HCT116 (cell line): Measurements from ENCODE around the gene TSC22D1. TPM values are rescaled to one million over a fixed set of nuclear protein-coding genes. Genes with fewer than 3 reads are reported as not detected.

Experiments used
- ATAC-seq: fragments of 200-7000 bp; cut with Tn5 transposase; 2 replicates; pipeline ENCODE4 v1.9.1; 2020; ENCODE audit warnings: mild to moderate bottlenecking, moderate library complexity
- BruUV-seq: library from RNA; stranded (reverse); fragments of 400-500 nt; replicated peaks from 2 replicates; lab custom pipeline; 2021; lab: Mats Ljungman, UMichigan
- CTCF ChIA-PET: fragments of 300-600 bp; sonication (Branson Sonifier 250); formaldehyde crosslinking; loops from one replicate; lab custom pipeline; 2021; ENCODE audit warnings: antibody characterized with exemption; lab: Charles Lee
- POLR2A ChIA-PET: fragments of 300-600, 350-600 bp; sonication (Branson Sonifier 250); formaldehyde crosslinking; loops from one replicate; lab custom pipeline; 2021; ENCODE audit warnings: antibody characterized with exemption; lab: Charles Lee
- RAD21 ChIA-PET, 2 experiments: fragments of 300-600 bp; sonication (Branson Sonifier 250); formaldehyde crosslinking; loops; one replicate each; lab custom pipeline; 2023; ENCODE audit warnings: low total read pairs in 2 of 2; ENCODE audit not compliant: uncharacterized antibody in 2 of 2, unreplicated experiment in 2 of 2, low non-redundant PET in 1 of 2; lab: Charles Lee
- DNase-seq: peaks from one replicate; pipeline ENCODE4 v3.0.0-alpha.2; 2010; ENCODE audit warnings: low read depth, low spot score
- H2AFZ ChIP-seq: fragments of 200-600 bp; shearing (Covaris generic), sonication (generic); 2 replicates; pipeline ENCODE4 v1.6.1; 2017; ENCODE audit warnings: low read depth, mixed run types, mixed read lengths, antibody characterized with exemption, low read length; ENCODE audit not compliant: poor library complexity, severe bottlenecking
- H3K27ac ChIP-seq: 2 replicates; pipeline ENCODE4 v1.5.1; 2012; ENCODE audit warnings: low read depth, low read length
- H3K27me3 ChIP-seq: fragments of 200-600 bp; sonication (generic); 2 replicates; pipeline ENCODE4 v1.6.1; 2016; ENCODE audit warnings: mixed run types, low read length, mixed read lengths; ENCODE audit not compliant: insufficient read depth
- H3K36me3 ChIP-seq, 2 experiments: fragments of 200-500 bp in 1 of 2; fragments of 200-600 bp in 1 of 2; sonication (Bioruptor generic) in 1 of 2; sonication (generic) in 1 of 2; 2 replicates each; pipeline versions ENCODE4 v1.5.1 to v1.6.1; 2014 to 2016; ENCODE audit warnings: low read length in 2 of 2, inconsistent platforms in 1 of 2, mixed read lengths in 1 of 2, mixed run types in 1 of 2; ENCODE audit not compliant: insufficient read depth in 2 of 2, control insufficient read depth in 1 of 2
- H3K4me1 ChIP-seq, 2 experiments: fragments of 200-600 bp in 1 of 2; sonication (generic) in 1 of 2; 2 replicates each; pipeline versions ENCODE4 v1.5.1 to v1.6.1; 2012 to 2017; ENCODE audit warnings: low read length in 2 of 2, inconsistent platforms in 1 of 2, mild to moderate bottlenecking in 1 of 2, mixed read lengths in 1 of 2, mixed run types in 1 of 2, moderate library complexity in 1 of 2; ENCODE audit not compliant: insufficient read depth in 2 of 2, control insufficient read depth in 1 of 2
- H3K4me2 ChIP-seq: fragments of 200-600 bp; sonication (generic); 2 replicates; pipeline ENCODE4 v1.6.1; 2017; ENCODE audit warnings: mixed run types, low read length, mixed read lengths
- H3K4me3 ChIP-seq, 2 experiments: fragments of 200-600 bp in 1 of 2; sonication (generic) in 1 of 2; replicated peaks in 1 of 2; 2 replicates each; pipeline ENCODE4 v1.5.1; 2011 to 2016; ENCODE audit warnings: low read length in 2 of 2, control low read depth in 1 of 2, low read depth in 1 of 2, mild to moderate bottlenecking in 1 of 2, mixed read lengths in 1 of 2, mixed run types in 1 of 2
- H3K79me2 ChIP-seq: fragments of 200-600 bp; sonication (generic); 2 replicates; pipeline ENCODE4 v1.6.1; 2017; ENCODE audit warnings: mild to moderate bottlenecking, mixed run types, low read length, moderate library complexity, mixed read lengths; ENCODE audit not compliant: insufficient read depth
- H3K9ac ChIP-seq: fragments of 200-600 bp; sonication (generic); 2 replicates; pipeline ENCODE4 v1.6.1; 2016; ENCODE audit warnings: low read length, mixed read lengths
- H3K9me2 ChIP-seq: fragments of 200-600 bp; sonication (generic), shearing (Covaris generic); 2 replicates; pipeline ENCODE4 v1.6.1; 2017; ENCODE audit warnings: mixed run types, mild to moderate bottlenecking, moderate library complexity; ENCODE audit not compliant: insufficient read depth
- H3K9me3 ChIP-seq, 2 experiments: fragments of 200-500 bp in 1 of 2; fragments of 200-600 bp in 1 of 2; sonication (Bioruptor generic) in 1 of 2; sonication (generic) in 1 of 2; 2 replicates each; pipeline ENCODE4 v1.6.1; 2014 to 2017; ENCODE audit warnings: low read length in 2 of 2, mixed read lengths in 2 of 2, inconsistent platforms in 1 of 2, low read depth in 1 of 2, mild to moderate bottlenecking in 1 of 2, mixed run types in 1 of 2, moderate library complexity in 1 of 2; ENCODE audit not compliant: control insufficient read depth in 1 of 2, insufficient read depth in 1 of 2
- H4K20me1 ChIP-seq: fragments of 200-600 bp; sonication (generic), shearing (Covaris generic); 2 replicates; pipeline ENCODE4 v1.6.1; 2017; ENCODE audit warnings: mixed run types, mild to moderate bottlenecking, moderate library complexity; ENCODE audit not compliant: insufficient read depth
- CBX3 ChIP-seq: IDR thresholded peaks from 2 replicates; pipeline ENCODE4 v1.6.1; 2012; ENCODE audit warnings: low read depth
- CEBPB ChIP-seq: IDR thresholded peaks from 2 replicates; pipeline ENCODE4 v1.6.1; 2012; ENCODE audit warnings: low read depth
- ELF1 ChIP-seq: IDR thresholded peaks from 2 replicates; pipeline ENCODE4 v1.6.1; 2012; ENCODE audit warnings: low read depth, borderline replicate concordance
- EZH2phosphoT487 ChIP-seq: fragments of 200-600 bp; IDR thresholded peaks from 2 replicates; pipeline ENCODE4 v1.6.1; 2018; ENCODE audit warnings: antibody characterized with exemption, borderline replicate concordance
- POLR2A ChIP-seq: IDR thresholded peaks from 2 replicates; pipeline ENCODE4 v1.7.0; 2011; ENCODE audit warnings: borderline replicate concordance; ENCODE audit not compliant: insufficient read depth, insufficient read length; ENCODE audit errors: extremely low read depth
- POLR2AphosphoS5 ChIP-seq: IDR thresholded peaks from 2 replicates; pipeline ENCODE4 v1.6.1; 2011; ENCODE audit warnings: mild to moderate bottlenecking, low read depth, low read length, moderate library complexity
- RAD21 ChIP-seq: IDR thresholded peaks from 2 replicates; pipeline ENCODE4 v1.6.1; 2012; ENCODE audit warnings: low read depth, mild to moderate bottlenecking
- SIN3A ChIP-seq: IDR thresholded peaks from 2 replicates; pipeline ENCODE4 v1.6.1; 2012; ENCODE audit warnings: low read depth
- SP1 ChIP-seq: IDR thresholded peaks from 2 replicates; pipeline ENCODE4 v1.6.1; 2012; ENCODE audit warnings: low read depth
- SRF ChIP-seq: IDR thresholded peaks from 2 replicates; pipeline ENCODE4 v1.6.1; 2012; ENCODE audit warnings: low read depth
- TCF7L2 ChIP-seq: IDR thresholded peaks from 2 replicates; pipeline ENCODE4 v1.7.0; 2011; ENCODE audit warnings: borderline replicate concordance, inconsistent platforms; ENCODE audit not compliant: insufficient read depth, insufficient read length; ENCODE audit errors: extremely low read depth
- ZFX ChIP-seq: fragments of 450-650 bp; IDR thresholded peaks from 2 replicates; pipeline ENCODE4 v1.6.1; 2017
- ZNF274 ChIP-seq: fragments of 200-500 bp; sonication (Bioruptor generic); IDR thresholded peaks from 2 replicates; pipeline ENCODE4 v1.6.1; 2014; ENCODE audit warnings: mild to moderate bottlenecking, low read depth, low read length, inconsistent platforms
- intact Hi-C: fragments of 100-400 bp; cut with micrococcal nuclease; formaldehyde crosslinking; loops from 2 replicates; pipeline ENCODE4 v1.10.0; 2022
- total RNA-seq: library from RNA; stranded (reverse); gene quantifications from one replicate; pipeline ENCODE4 v1.2.1, GENCODE V29; 2021; ENCODE audit not compliant: unreplicated experiment
- TF ChIP-seq, protein P1 (sequence below): IDR thresholded peaks from 2 replicates; pipeline ENCODE4 v1.6.1; 2012; ENCODE audit warnings: low read depth
- TF ChIP-seq, protein P2 (sequence below): IDR thresholded peaks from 2 replicates; pipeline ENCODE4 v1.6.1; 2012
- TF ChIP-seq, protein P3 (sequence below): IDR thresholded peaks from 2 replicates; pipeline ENCODE4 v1.6.1; 2012
- TF ChIP-seq, protein P4 (sequence below): IDR thresholded peaks from 2 replicates; pipeline ENCODE4 v1.6.1; 2011; ENCODE audit warnings: mild to moderate bottlenecking, low read length, moderate library complexity; ENCODE audit not compliant: insufficient replicate concordance; ENCODE audit errors: extremely low read depth

TSC22D1 gene
- total RNA-seq, 1 experiment from 2014 or later: 268 TPM

DNA sequence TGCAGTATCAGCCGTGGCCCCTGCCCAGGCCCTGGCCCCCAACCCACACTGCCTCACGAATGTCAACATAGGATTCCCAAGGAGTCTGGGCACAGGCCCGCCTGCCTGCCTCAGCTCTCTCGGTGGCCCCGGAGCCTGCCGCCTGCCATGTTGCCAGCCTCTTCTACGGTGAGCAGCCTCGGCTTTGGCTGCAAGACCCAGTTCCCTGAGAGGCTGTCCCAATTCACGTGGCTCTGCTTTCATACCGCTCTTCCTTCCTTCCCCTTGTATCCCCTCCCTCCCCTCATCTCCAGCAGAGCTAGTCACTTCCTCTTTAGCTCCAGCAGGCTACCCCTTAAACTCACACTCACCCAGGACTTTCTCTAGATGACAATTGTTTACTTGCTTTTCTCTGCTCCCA lies 159.8 kb downstream of the TSC22D1 start:
- intact Hi-C loops: no loop called here

More for the DNA sequence above, 159.8 kb downstream of the TSC22D1 start:
- POLR2A ChIA-PET: interaction anchor here (1.1 kb wide), 1 partner anchor 110 kb away, joined by 3 read pairs; no protein-coding TSS in a partner anchor
- ATAC-seq (no peak), DNase-seq (no peak)
- Histone ChIP-seq H3K27me3 (no peaks in the 10 kb centered on the region), H3K9me3 (no peaks in the 10 kb centered on the region), H3K9me2 (no peaks in the 10 kb centered on the region), H3K27ac (no peak overlapping the region), H3K36me3 (no peaks in the 10 kb centered on the region), H2AFZ (no peak overlapping the region), H3K4me1 (no peaks in the 10 kb centered on the region), H3K4me2 (no peak overlapping the region), H3K9ac (no peak overlapping the region), H4K20me1 (no peaks in the 10 kb centered on the region), H3K4me3 (no peak overlapping the region), H3K79me2 (no peaks in the 10 kb centered on the region)
- no TSS peak for BruUV-seq
- TF ChIP-seq SIN3A (no peak), EZH2phosphoT487 (no peak), POLR2AphosphoS5 (no peak), POLR2A (no peak), ZNF274 (no peak), SRF (no peak), ELF1 (no peak), CEBPB (no peak), ZFX (no peak), TCF7L2 (no peak), RAD21 (no peak), CBX3 (no peak), SP1 (no peak)
- TF ChIP-seq, protein P1, sequence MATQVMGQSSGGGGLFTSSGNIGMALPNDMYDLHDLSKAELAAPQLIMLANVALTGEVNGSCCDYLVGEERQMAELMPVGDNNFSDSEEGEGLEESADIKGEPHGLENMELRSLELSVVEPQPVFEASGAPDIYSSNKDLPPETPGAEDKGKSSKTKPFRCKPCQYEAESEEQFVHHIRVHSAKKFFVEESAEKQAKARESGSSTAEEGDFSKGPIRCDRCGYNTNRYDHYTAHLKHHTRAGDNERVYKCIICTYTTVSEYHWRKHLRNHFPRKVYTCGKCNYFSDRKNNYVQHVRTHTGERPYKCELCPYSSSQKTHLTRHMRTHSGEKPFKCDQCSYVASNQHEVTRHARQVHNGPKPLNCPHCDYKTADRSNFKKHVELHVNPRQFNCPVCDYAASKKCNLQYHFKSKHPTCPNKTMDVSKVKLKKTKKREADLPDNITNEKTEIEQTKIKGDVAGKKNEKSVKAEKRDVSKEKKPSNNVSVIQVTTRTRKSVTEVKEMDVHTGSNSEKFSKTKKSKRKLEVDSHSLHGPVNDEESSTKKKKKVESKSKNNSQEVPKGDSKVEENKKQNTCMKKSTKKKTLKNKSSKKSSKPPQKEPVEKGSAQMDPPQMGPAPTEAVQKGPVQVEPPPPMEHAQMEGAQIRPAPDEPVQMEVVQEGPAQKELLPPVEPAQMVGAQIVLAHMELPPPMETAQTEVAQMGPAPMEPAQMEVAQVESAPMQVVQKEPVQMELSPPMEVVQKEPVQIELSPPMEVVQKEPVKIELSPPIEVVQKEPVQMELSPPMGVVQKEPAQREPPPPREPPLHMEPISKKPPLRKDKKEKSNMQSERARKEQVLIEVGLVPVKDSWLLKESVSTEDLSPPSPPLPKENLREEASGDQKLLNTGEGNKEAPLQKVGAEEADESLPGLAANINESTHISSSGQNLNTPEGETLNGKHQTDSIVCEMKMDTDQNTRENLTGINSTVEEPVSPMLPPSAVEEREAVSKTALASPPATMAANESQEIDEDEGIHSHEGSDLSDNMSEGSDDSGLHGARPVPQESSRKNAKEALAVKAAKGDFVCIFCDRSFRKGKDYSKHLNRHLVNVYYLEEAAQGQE: no peak
- TF ChIP-seq, protein P2, sequence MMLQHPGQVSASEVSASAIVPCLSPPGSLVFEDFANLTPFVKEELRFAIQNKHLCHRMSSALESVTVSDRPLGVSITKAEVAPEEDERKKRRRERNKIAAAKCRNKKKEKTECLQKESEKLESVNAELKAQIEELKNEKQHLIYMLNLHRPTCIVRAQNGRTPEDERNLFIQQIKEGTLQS: no peak
- TF ChIP-seq, protein P3, sequence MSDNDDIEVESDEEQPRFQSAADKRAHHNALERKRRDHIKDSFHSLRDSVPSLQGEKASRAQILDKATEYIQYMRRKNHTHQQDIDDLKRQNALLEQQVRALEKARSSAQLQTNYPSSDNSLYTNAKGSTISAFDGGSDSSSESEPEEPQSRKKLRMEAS: no peak
- TF ChIP-seq, protein P4, sequence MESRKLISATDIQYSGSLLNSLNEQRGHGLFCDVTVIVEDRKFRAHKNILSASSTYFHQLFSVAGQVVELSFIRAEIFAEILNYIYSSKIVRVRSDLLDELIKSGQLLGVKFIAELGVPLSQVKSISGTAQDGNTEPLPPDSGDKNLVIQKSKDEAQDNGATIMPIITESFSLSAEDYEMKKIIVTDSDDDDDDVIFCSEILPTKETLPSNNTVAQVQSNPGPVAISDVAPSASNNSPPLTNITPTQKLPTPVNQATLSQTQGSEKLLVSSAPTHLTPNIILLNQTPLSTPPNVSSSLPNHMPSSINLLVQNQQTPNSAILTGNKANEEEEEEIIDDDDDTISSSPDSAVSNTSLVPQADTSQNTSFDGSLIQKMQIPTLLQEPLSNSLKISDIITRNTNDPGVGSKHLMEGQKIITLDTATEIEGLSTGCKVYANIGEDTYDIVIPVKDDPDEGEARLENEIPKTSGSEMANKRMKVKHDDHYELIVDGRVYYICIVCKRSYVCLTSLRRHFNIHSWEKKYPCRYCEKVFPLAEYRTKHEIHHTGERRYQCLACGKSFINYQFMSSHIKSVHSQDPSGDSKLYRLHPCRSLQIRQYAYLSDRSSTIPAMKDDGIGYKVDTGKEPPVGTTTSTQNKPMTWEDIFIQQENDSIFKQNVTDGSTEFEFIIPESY: no peak
- RAD21 ChIA-PET: no interaction called here
- CTCF ChIA-PET: no interaction called here
